ENCODE measurements around the gene SKIC8. TPM values are rescaled to one million over a fixed set of nuclear protein-coding genes. Genes with fewer than 3 reads are reported as not detected.

The SKIC8 gene
- total RNA-seq, 2 experiments from 2014 or later: 35.4 to 35.7 TPM

DNA sequence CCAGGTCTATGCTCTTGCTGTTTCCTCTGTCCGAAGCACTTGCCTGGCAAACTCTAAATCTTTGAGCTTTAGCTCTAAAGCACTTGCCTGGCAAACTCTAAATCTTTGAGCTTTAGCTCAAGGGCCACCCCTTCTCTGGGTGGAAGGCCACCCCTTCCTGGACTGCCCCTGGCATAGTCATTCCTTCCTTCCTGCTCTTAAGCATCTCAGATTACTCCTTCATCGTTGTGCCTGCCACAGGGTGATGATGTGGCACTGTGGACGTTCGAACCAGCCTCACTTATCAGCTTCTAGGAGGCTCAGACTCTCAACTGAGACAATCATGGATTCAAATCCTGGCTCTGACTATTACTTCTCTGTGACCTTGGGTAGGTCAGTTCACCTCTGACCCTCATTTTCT lies 30.2 kb upstream of the SKIC8 start:
- no peak for DNase-seq

DNA sequence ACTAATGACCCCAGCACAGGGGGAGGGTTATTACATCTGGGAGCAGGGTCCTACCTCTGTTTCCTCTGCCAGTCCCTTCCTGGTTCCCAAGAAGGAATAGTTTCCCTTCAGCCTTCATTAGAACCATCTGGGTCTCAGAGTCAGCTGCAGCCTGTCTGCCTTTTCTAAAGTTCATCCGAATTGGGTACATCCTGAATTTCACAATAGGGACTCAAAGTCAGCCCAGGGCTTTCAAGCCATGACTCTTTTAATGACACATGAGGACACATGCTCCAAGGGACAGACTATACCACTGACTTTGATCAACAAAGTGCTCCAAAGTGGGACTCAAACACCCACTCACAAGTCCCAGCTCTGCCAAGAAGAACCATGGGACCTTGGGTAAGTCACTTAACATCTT lies 28.1 kb upstream of the SKIC8 start:
- no peak for DNase-seq
- Mint-ChIP-seq H3K9me3 (no peaks in the 10 kb centered on the region), H3K27ac (no peak overlapping the region), H3K4me1 (no peaks in the 10 kb centered on the region), H3K27me3 (peaks cover 6% of the 10 kb centered on the region), H3K36me3 (ENCODE audit: low read depth) (no peaks in the 10 kb centered on the region), H3K4me3 (no peak overlapping the region)
- ChIA-PET CTCF (no interaction called here), POLR2A (no interaction called here)

More for the DNA sequence above, 30.2 kb upstream of the SKIC8 start:
- Mint-ChIP-seq H3K36me3 (ENCODE audit: low read depth) (no peaks in the 10 kb centered on the region), H3K4me3 (no peak overlapping the region), H3K27me3 (peaks cover 14% of the 10 kb centered on the region), H3K4me1 (no peaks in the 10 kb centered on the region), H3K27ac (no peak overlapping the region), H3K9me3 (no peaks in the 10 kb centered on the region)
- CTCF ChIA-PET: interaction anchor here (1.2 kb wide), 1 partner anchor 20 kb away, joined by 3 read pairs; no protein-coding TSS in a partner anchor
- POLR2A ChIA-PET: interaction anchor here (0.6 kb wide), 1 partner anchor 30 kb away, joined by 3 read pairs; the partner anchor contains the start of gene SKIC8

DNA sequence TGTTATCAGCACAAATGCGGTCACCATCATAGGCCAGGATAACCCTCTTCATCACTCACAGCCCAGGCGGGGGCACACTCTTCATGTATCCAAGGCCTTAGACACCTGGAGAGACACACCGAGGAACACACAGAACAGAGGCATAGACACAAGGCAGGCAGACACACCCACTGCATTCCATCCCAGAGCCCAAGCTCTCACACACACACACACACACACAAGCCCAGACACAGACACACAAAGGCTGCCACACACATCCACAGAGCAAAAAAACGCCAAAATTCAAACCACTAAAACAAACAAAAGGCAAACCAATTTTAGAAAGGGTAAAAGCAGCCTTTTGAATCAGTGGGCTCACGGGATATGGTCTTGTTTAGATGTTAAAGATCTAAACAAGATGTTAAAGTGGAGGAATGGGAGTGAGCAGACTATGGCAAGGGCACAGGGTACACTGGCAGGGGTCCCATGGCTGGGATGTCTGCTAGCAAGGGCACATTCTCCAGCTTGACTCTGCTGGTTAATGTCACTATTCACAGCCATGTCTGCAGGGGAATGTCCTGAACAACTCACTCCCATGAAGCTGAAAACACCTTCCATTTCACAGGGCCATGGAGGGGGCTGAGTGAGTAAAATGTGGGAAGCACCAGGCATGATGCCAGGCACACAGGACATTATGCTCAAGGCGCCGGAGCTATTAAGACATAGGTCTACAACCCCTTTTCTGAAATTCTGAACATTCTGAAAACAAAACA lies 25.9 kb upstream of the SKIC8 start:
- DNase-seq: no peak
- CTCF ChIA-PET: no interaction called here
- Mint-ChIP-seq H3K27me3 (peaks cover 3% of the 10 kb centered on the region), H3K27ac (no peak overlapping the region), H3K9me3 (no peaks in the 10 kb centered on the region), H3K4me3 (no peak overlapping the region), H3K36me3 (ENCODE audit: low read depth) (no peaks in the 10 kb centered on the region), H3K4me1 (no peaks in the 10 kb centered on the region)
- POLR2A ChIA-PET: no interaction called here

DNA sequence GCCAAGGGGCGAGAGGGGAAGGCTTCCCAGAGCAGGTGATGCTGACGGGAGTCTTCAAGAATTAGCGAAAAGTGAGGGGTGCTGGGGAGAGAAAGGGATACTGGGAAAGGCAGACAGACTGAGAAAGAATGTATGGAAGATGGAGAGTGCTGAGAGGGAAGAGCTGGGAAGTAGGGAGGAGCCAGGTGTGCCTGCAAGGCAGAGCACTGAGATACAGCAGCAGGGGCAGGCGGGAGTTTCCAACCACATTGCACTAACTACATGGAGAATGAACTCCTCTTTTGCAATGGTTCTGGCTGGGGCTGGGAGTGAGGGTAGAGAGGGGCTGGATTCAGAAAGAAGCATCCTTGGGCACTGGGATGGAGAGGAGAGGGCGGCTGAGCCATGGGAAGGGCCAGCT lies 24.7 kb upstream of the SKIC8 start:
- DNase-seq: no peak
- ChIA-PET CTCF (no interaction called here), POLR2A (no interaction called here)
- no peaks in the 10 kb centered on the region for H3K9me3 Mint-ChIP-seq
- H3K4me1 Mint-ChIP-seq: no peaks in the 10 kb centered on the region
- no peaks in the 10 kb centered on the region for H3K36me3 Mint-ChIP-seq (ENCODE audit: low read depth)
- no peak overlapping the region for H3K27ac Mint-ChIP-seq
- peaks cover 3% of the 10 kb centered on the region for H3K27me3 Mint-ChIP-seq
- H3K4me3 Mint-ChIP-seq: no peak overlapping the region

- ChIA-PET CTCF (no interaction called here), POLR2A (no interaction called here)
- Mint-ChIP-seq H3K9me3 (no peaks in the 10 kb centered on the region), H3K27me3 (peaks cover 3% of the 10 kb centered on the region), H3K36me3 (ENCODE audit: low read depth) (no peaks in the 10 kb centered on the region), H3K4me1 (no peaks in the 10 kb centered on the region), H3K27ac (no peak overlapping the region), H3K4me3 (no peak overlapping the region)
- no peak for DNase-seq
These were observed 24.3 kb upstream of the SKIC8 start for GRCh38 chr15:78323693-78324092.

- CTCF ChIA-PET: no interaction called here
- DNase-seq: no peak
- H3K27me3 Mint-ChIP-seq: peaks cover 3% of the 10 kb centered on the region
- POLR2A ChIA-PET: no interaction called here
- no peak overlapping the region for H3K4me3 Mint-ChIP-seq
- no peaks in the 10 kb centered on the region for H3K36me3 Mint-ChIP-seq (ENCODE audit: low read depth)
- H3K4me1 Mint-ChIP-seq: no peaks in the 10 kb centered on the region
- no peaks in the 10 kb centered on the region for H3K9me3 Mint-ChIP-seq
- H3K27ac Mint-ChIP-seq: no peak overlapping the region
These were observed 23.5 kb upstream of the SKIC8 start for GRCh38 chr15:78322724-78323521.

GRCh38 chr15:78322243-78322642 lies 22.8 kb upstream of the SKIC8 start:
- Mint-ChIP-seq H3K27me3 (peaks cover 2% of the 10 kb centered on the region), H3K4me3 (no peak overlapping the region), H3K27ac (no peak overlapping the region), H3K4me1 (no peaks in the 10 kb centered on the region), H3K36me3 (ENCODE audit: low read depth) (no peaks in the 10 kb centered on the region), H3K9me3 (no peaks in the 10 kb centered on the region)
- CTCF ChIA-PET: no interaction called here
- POLR2A ChIA-PET: no interaction called here
- DNase-seq: no peak

DNA sequence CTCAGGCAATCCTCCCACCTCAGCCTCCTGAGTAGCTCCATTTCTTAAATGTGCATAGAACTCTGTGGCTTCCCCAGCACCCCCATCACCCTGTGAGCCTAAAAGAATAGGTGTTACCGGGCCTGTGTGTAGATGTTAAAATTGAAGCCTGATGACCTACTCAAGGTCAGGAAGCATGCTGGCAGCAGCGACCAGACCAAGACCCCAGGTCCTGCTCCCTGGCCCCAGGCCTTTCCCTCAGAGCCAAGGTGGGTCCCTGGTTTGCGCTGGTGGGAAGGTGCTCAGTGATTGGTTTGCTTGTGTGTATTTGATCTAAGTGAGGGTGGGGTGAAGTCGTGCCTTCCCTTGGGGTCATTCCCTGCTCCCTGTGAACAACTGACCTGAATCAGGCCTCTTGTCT lies 22.4 kb upstream of the SKIC8 start:
- Mint-ChIP-seq H3K4me3 (no peak overlapping the region), H3K27ac (no peak overlapping the region), H3K4me1 (no peaks in the 10 kb centered on the region), H3K36me3 (ENCODE audit: low read depth) (no peaks in the 10 kb centered on the region), H3K27me3 (no peaks in the 10 kb centered on the region), H3K9me3 (no peaks in the 10 kb centered on the region)
- DNase-seq: no peak
- ChIA-PET POLR2A (no interaction called here), CTCF (no interaction called here)

DNA sequence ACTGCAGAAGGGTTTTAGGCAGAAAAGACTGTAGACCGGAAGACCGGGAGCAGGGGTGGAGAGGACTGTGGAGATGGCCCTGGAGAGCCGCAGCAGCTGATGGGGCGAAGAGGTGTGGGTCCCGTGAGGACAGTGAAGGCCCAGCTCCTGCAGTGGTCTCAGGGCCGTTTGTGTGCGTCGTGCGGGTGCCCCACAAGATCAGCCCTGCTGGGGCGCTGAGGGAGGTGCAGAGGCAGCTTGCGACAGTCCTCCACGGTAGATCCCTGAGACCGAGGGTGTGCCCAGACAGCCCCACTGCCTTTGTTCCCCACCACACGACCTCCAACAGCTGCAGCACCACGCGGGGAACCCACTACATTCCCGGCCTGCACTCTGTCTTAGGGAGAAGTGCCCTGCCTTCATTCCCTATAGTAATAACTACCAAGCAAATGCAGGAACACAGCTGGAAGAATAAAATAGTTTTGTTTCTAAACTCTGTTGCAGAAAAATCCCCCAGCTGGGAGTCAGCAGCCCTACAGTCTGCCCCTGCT lies 21.7 kb upstream of the SKIC8 start:
- Mint-ChIP-seq H3K27me3 (no peaks in the 10 kb centered on the region), H3K36me3 (ENCODE audit: low read depth) (no peaks in the 10 kb centered on the region), H3K4me1 (no peaks in the 10 kb centered on the region), H3K27ac (no peak overlapping the region), H3K4me3 (no peak overlapping the region), H3K9me3 (no peaks in the 10 kb centered on the region)
- DNase-seq: no peak
- CTCF ChIA-PET: no interaction called here
- POLR2A ChIA-PET: no interaction called here

DNA sequence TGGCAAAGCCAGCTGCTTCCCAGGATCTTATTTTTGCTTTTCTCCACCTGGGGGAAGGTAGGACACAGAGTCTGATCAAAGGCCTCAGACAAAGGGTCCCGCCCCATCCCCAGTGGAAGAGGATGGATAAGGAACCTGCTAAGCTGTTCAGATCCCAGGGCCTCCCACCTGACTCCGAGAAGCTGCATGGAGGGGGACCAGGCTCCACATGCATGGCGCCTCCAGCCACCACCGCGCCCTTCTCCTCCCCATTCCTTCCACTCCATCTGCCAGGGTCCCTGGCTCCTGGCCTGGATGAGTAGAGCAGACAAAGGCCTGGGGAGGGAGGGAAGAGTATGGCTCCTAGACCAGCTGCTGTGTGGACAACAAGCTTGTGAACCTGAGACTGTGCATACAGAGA lies 20.8 kb upstream of the SKIC8 start:
- ChIA-PET CTCF (no interaction called here), POLR2A (no interaction called here)
- Mint-ChIP-seq H3K27ac (no peak overlapping the region), H3K36me3 (ENCODE audit: low read depth) (no peaks in the 10 kb centered on the region), H3K27me3 (no peaks in the 10 kb centered on the region), H3K4me3 (no peak overlapping the region), H3K9me3 (no peaks in the 10 kb centered on the region), H3K4me1 (no peaks in the 10 kb centered on the region)
- no peak for DNase-seq

DNA sequence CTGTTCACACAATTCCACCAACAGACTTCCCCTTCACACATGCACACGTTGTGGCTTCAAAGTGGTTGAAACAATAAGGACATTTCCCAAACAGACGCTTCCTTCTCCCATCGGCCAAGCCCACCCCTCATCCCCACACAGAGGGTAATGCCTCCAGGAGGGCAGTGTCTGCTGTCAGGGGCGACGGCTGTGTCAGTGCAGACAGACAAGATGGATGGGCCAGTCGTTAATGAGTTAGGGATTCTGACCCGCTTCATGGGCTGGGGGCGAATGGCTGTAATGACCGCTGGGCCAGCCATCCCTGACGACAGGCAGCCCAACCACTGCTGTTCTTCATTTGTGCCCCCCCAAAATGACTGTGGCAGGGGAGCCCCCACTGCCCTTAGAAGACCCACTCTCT lies 20.2 kb upstream of the SKIC8 start:
- no peak for DNase-seq
- no peak overlapping the region for H3K4me3 Mint-ChIP-seq
- POLR2A ChIA-PET: no interaction called here
- H3K36me3 Mint-ChIP-seq (ENCODE audit: low read depth): no peaks in the 10 kb centered on the region
- H3K27me3 Mint-ChIP-seq: no peaks in the 10 kb centered on the region
- H3K27ac Mint-ChIP-seq: no peak overlapping the region
- H3K4me1 Mint-ChIP-seq: no peaks in the 10 kb centered on the region
- no peaks in the 10 kb centered on the region for H3K9me3 Mint-ChIP-seq
- CTCF ChIA-PET: no interaction called here

GRCh38 chr15:78317145-78317836 lies 17.9 kb upstream of the SKIC8 start:
- Mint-ChIP-seq H3K36me3 (ENCODE audit: low read depth) (no peaks in the 10 kb centered on the region), H3K9me3 (no peaks in the 10 kb centered on the region), H3K4me3 (no peak overlapping the region), H3K4me1 (no peaks in the 10 kb centered on the region), H3K27ac (no peak overlapping the region), H3K27me3 (no peaks in the 10 kb centered on the region)
- ChIA-PET POLR2A (interaction anchor here (1.5 kb wide), 1 partner anchor 17 kb away, joined by 4 read pairs; the partner anchor contains the start of gene SKIC8), CTCF (interaction anchor here (0.9 kb wide), 1 partner anchor 9 kb away, joined by 3 read pairs; no protein-coding TSS in a partner anchor)
- no peak for DNase-seq

Measured in activated CD4-positive, alpha-beta memory T cell treated with anti-CD3 and anti-CD28 coated beads, Interleukin-2, amount 10 ng/mL, durations not matched to agents 7 days and 5 days (primary cell).